ENCODE results near the gene AGK.
"Not testable (repeated sequence)": the region's sequence is repeated elsewhere in the genome, so short reads cannot be mapped to it uniquely, and the experiment has no call there.

AGK gene

DNA sequence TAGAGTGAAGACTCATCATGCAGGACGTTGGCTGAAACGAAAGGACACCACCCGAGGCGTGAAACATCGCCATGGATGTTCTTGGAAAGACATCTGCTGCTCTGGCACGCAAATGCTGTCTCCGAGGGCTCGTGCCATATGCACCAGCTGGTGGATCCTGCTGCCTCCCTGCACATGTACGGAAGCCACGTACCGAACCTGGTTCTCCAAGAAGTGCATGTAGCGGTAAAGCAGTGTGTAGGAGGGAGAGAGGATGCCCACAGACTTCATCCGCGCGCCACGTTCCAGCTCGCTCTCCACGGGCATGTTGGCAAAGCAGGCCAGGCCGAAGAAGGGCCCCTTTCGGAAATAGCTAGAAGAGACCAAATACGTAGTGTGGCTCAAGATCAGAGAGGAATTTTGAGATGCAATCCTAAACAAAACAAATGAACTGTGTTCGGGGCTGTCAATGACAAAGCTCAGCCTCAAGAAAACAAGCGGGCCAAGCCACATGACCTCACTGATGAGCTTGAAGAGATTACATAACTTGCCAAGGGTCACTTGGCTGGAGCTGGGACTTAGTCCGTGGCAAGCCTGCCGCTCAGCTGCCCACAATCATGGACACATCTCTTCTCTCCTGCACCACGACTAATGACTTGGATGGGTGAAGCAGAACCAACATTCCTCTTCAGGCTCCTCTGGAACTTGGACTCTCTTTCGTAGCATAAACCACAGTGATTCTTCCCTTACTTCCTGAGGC lies 134.2 kb downstream of the AGK start:
- FAIRE-seq = no peak

DNA sequence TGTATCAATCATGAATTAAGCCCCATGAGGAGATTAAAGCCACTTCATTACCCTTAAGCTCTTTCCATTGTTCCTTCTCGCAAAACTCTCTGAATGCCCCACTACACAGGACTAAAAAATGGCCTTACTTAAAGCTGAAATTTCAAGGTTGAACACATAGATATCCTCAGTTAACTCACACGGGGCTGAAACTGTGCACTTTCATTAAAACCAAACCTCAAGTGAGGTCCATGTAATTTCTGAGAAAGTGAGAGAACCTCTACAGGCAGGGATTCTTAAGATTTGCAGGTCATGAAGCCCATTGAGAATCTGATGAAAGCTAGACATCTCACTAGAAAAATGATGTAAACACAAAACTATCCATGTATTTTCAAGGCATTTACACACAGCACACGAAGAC lies 134.9 kb downstream of the AGK start:
- FAIRE-seq = no peak

DNA sequence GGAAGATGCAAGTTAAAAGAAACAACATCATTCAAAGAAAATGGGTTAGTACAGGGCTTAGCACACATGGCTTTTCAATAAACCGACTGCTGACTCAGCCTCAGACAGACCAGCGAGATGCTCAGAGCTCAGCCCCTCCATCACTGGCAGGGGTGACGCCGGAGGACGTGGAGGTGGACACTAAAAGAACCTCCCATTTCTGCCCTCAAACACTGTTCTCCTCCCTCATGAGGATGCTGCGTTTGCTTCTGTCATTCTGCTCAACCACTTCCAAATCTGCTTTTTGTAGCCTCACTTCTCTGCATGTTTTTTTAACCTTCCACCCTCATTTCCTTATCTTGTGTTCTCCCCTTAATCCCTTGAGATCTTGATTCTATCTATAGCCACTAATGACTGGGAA lies 135.5 kb downstream of the AGK start:
- no peak for FAIRE-seq

DNA sequence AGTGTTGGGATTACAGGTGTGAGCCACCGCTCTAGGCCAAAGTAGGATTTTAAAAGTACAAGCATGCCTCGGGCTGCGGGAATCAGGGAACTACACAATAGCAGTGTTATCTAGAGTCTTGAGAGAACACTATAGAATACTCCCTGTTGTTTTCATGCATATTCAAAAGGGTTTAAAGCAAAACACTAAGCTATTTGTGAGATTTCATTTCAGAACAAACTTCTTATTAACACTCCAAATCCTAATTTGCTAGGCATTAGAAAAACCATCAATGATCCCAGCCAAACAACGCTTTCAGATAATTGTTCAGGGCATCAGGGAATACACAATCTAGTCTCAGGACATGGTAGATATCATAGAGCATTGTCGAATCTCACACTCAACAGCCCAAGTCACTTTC lies 136.8 kb downstream of the AGK start:
- FAIRE-seq = no peak

DNA sequence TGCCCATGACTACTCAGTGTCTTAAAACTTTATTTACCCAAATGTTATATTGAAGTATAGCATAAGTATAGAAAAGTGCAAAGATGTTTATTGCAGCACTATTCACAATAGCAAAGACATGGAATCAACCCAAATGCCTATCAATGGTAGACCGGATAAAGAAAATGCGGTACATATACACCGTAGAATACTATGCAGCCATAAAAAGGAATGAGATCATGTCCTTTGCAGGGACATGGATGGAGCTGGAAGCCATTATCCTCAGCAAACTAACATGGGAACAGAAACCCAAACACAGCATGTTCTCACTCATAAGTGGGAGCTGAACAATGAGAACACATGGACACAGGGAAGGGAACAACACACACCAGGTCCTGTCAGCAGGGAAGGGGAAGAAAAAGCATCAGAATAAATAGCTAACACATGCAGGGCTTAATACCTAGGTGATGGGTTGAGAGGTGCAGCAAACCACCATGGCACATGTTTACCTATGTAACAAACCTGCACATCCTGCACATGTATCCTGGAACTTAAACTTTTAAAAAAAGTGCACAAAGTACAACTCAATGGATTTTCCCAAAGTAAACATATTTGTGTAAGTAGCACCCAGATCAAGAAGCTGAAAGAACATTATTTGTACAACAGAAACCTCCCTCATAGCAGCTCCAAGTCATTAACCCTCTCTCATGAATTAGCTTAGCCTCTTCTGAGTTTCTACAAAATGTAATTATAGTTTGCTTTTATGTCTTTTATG lies 138.0 kb downstream of the AGK start:
- not testable (repeated sequence) for FAIRE-seq

DNA sequence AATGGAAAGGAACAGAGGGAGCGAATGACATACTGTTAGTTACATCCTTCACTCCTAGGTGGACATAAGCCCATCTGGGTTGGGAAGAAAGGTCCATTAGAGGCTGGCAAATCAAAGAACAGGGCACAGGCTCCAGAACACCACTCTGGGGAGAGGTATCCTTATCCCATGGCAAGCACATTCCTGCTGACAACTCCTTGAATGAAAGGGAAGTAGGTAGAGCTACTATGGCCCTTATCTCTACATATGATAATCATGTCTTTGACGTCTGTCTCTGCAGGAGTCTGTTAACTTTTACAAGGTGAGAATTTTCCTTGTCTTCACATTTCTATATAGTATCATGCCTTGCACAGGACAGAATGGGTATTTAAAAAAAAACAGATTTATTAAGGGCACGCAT lies 140.3 kb downstream of the AGK start:
- no peak for FAIRE-seq

DNA sequence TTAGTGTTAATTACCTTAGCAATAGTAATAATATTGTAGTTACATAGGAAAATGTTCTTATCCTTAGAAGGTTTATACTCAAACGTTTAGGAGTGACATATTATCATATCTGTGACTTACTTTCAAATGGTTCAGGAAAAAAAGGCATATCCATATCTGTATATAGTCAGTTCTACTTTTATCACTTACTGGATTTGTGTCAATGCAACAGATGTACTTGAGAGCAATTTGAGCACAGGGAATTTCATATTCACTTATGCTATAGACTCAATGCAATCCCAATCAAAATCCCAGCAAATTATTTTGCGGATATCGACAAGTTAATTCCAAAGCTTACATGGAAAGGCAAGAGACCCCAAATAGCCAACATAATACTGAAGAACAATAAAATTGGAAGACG lies 140.8 kb downstream of the AGK start:
- FAIRE-seq = no peak

DNA sequence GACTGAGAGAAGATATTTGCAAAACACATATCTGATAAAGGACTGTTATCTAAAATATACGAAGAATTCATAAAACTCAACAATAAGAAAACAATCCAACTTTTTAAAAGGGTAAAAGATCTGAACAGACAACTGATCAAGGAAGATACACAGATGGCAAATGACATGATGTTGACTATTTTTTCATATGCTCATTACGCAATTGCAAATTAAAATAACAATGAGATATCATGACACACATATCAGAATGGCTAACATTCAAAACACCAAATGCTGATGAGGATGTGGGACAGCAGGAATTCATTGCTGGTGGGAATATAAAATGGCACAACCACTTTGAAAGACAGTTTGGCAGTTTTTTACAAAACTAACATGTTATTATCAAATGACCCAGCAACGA lies 141.9 kb downstream of the AGK start:
- FAIRE-seq = no peak

DNA sequence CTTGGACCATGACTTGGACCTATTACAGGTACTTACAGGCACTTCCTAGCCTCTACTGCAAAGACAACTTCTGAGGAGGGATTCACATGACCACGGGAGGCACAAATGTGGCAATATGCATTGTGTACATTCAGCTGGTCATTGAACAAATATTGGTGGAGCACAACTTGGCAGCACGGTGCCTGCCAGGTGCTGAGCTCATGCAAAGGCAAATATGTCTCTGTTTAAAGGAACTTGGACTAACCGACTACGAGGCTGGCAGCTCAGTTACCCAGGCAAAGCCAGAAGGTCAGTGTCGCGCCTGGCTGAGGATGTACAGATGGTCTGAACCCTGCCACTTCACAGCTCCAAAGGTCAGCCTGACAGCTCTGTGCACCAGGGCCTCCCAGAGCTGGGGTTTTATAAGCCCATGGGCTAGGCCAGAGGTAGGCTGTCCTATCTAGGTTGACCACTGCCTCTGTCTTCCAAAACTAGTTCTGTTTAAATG lies 144.6 kb downstream of the AGK start:
- FAIRE-seq = no peak

DNA sequence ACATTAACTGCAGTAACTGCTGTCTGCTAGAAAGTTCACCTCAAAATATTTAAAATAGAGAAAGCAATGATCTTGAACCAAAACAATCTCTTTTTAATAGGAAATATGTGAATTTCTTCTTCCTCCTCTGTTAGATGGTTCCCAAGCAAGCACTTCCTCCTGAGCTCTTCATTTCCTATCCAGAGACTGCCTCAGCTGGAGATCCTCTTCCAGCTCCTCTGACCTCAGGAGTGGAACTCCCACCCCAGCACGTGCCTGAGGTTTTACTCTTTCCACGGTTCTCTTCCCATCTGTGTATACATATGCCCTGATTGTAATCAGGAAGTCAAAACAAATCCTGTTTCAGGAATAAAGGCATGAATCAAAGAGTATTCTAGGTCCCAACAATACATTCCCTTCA lies 145.1 kb downstream of the AGK start:
- no peak for FAIRE-seq

DNA sequence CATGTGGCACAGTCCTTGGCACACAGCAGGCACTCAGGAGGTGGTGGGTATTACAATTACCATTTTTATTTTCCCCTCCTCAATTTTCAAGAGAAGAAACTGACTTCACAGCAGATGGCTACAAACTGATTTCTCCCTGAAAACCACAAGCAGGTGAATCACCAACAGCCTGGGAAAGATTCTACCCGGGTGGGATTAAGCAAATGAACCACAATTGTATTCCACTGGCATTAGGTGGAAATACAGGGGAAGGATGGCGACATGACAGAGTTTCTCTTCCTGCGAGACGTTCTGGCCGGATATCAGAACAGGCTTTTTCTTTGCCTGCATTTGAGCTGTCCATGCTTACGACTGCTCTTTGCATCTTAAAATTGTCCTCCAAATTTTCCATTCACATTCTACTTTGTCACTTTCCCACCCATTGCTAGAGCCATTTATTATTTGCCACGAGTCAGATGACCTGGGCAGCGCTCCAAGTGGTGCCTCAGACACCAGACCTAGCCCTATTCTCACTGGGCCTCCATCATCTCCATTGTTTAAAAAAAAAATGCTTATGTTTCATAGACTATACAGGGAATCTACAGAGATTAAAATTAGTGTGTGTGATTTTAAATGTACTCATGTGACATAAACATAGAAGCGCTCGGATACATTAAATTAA lies 146.1 kb downstream of the AGK start:
- no peak for FAIRE-seq

DNA sequence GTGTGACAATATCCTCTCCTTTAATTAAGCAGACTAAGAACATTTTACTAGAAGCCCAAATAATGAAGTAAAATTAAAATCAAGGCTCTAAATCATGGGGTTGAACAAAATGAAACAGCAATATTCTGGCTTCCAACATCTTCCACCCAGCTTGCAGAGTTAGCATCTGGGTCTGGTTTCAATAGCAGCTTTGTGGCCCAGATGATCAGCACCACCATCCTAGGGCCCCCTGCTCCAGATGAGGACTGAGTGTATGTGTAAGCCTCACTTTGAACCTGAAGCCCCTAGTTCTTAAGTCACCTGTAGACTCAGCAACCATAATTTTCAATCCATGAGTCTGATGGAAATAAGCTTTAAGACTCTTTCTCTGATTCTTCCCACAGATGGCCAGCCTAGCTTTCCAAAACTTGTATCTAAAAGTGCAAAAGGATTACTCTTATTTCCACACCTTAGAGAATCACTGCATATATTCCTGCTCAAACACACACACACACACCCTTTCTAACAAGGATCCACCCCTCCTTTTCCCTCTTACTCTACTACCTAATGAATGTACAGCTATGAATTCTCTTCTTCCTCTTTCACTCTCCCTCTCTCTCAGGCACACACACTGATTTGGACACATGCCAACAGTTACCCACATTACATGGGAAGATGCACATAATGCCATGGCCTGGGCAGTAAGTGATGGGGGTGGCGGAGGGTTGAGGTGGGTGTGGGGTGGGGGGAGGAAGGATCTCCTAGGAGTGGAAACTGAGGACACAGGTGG lies 147.2 kb downstream of the AGK start:
- FAIRE-seq = no peak

DNA sequence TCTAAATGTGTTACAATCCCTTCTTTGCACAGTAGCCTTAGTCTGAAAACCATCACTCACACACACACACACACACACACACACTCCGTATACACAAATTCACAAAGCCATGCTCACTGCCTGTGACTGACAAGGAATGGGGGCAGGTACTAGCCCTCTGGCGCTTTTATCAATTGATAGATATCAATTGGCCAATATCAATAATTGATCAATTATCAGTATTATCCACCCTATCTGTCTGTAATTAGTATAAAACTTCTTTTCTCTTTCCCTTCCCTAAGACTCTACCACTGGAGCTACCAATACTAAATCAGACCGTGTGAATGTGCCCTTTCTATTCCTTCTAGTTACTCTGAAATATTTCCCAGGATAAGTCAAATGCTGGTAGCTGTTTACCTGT lies 148.7 kb downstream of the AGK start:
- FAIRE-seq = no peak

DNA sequence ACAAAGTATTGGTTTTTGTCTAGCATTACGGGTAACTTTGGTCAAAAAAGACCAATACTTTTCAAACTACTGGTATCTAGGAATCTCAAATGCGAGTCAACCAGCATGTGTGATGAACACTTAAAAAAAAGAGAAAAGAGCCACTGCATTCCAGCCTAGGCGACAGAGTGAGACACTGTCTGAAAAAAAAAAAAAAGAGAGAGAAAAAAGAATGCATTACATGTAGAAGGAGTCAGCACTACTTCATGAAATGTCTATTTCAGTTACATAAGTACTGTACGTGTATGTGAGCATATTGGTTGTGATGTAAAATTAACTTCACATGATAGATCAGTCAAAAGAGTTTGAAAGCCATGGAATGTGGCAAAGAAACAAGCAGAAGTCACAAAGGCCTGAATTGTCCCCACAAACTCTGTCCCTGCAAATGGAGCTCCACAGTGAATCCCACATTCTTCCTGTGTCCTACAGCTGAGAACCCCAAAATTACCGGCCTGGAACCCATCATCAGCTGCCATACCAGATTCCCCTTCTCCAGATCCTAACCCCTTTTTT lies 149.2 kb downstream of the AGK start:
- no peak for FAIRE-seq

DNA sequence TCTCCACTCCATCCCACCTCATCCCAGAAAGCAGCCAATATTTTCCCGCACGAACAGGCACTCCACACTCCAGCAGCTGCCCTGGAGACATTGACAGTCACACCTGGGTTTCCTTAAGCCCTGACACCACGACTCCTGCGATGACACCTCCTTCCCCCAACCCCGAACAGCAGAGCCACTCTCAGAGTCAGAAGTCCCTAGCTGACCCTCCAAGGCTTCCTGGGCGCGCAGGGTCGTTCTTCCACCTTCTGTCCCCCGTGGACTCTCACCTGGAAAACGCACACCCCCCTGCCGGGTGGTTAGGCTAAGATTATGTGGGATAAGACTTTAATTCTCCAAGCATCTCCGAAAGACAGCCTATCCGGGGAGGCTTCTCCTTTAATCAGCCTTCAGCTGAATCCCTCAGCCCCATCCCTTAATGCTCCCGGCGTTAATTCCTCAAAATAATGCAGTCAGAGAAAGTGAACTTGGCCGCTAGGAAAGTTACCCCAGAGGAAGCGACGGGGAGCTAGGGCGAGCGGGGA lies 149.7 kb downstream of the AGK start:
- FAIRE-seq = no peak

DNA sequence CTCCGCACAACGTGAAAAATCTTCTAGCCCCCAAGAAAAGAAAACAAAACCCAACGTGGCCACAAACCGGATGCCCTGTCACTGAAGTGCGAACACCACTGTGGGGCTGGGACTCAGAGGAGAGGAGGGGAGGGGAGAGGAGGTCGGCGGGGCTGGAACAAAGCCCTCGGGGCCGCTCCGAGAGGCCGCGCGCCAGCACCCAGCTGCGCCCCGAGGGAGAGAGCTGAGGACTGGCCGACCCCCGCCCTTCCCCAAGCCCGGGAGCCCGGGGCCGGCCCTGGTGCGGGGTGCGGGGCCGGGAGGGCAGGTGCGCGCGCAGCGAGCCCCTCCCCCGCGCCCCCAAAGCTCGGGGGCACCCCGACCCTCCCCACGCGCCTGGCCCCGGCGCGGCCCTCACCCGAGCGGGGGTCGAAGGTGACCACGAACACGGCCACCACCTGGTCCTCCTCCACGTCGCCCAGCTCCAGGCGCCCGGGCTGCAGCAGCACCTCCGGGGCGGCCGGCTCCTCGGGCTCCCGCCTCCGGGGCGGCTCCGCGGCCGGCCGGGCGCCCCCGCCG lies 150.4 kb downstream of the AGK start:
- FAIRE-seq = no peak

DNA sequence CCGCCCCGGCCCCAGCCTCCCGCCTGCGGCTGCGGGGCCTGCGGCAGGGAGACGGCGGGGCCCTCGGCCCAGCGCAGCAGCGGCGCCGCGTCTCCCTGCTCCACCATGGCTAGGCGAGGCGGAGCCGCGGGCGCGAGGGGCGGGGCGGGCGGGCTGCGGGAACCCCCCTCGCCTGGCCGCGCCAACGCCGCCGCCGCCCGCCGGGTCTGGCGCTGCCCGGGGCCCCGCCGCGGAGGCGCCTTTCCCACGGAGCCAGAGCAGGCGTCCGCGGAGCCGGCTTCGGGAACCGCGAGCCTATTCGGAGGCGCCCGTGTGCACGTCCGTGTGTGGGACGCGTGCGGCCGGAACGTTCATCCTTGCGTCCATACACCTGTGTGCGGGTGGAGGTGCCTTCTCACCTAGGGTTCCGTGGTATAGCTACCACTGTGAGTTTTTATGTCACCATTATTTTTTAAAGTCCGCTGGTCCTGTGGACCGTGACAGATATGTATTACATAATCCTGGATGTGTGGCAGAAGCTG lies 150.9 kb downstream of the AGK start, which contains the start of gene DENND11:
Gene DENND11 (minus strand): TSS at position 120 of the 521 bp plus-strand sequence. CDS start 13 bp downstream, at position 107.
- no peak for FAIRE-seq

DNA sequence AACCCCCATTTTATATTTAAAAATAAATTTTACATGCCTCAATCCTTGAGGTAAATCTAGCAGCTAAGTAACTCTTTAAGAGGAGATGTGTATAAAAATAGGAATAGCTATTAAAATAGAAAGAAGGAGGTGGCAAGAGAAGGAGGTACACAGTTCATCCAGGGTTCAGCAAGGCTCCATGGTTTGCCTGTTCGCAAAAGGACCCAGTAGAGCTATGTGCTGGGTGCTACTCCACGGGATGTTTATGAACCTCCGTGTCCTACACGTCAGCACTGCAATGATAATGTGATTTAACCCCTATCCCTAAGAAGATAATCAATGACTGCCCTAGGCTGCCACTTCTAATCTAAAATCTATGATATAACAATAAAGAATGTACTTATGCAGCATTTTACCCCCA lies 151.7 kb downstream of the AGK start:
- FAIRE-seq = no peak

DNA sequence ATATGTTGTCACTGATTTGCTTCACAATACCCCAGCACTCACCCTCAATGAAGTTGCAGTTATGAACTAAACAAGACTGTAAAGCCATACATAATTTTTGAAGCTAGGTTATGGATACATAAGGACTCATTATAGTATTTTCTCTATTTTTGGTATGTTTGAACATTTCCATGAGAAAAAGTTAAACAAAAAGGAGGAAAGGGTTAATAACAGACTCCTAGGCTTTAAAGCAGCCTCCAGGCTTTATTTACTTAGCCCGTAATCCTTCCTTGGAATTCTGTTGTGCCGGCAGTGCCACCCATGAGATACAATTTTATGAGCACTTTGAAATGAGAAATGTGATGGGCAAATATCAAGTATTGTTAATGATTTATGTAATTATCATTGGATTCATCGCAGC lies 152.9 kb downstream of the AGK start:
- FAIRE-seq = no peak

DNA sequence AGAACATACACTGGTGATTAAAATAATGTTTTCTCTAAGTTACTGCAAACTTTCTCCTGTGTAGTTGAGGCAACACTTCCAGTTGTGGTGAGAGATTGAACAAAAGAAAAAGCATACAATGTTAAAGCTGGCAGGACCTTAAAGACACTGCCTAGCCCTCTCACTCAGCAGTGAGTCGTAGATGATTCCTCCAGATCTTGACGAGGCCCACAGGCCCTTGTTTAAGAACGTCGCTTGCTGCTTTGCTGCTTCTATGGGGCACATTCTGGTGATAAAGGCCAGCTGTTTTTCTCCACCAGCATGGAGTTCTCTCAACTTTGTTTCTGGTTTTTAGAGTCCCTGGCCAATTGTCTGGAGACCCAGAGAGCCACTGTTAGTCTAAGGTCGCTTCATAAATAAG lies 153.5 kb downstream of the AGK start:
- FAIRE-seq = no peak
